Amniotic stem cell (primary cell): ENCODE data around the gene SAFB.
A peak's percentile ranks its signal among the peaks of the same experiment; 100 is the strongest.

Source experiments
- DNase-seq: peaks from one replicate; lab custom pipeline; 2025; lab: John Stamatoyannopoulos, UW

SAFB gene

GRCh38 chr19:5622465-5623396 lies at the start of gene SAFB, which contains the start of gene SAFB2:
SAFB (plus strand) TSS chr19:5623083; CDS start chr19:5623206, 123 bp downstream.
SAFB2 (minus strand) TSS chr19:5622776; CDS start chr19:5622715, 61 bp downstream.
- DNase-seq = peak; percentile 95

GRCh38 chr19:5575590-5575989 lies 47.3 kb upstream of the SAFB start:
- no peak for DNase-seq

GRCh38 chr19:5578097-5578846 lies 44.6 kb upstream of the SAFB start:
- no peak for DNase-seq

- no peak for DNase-seq
These were observed 43.6 kb upstream of the SAFB start for GRCh38 chr19:5579286-5579685.

DNA sequence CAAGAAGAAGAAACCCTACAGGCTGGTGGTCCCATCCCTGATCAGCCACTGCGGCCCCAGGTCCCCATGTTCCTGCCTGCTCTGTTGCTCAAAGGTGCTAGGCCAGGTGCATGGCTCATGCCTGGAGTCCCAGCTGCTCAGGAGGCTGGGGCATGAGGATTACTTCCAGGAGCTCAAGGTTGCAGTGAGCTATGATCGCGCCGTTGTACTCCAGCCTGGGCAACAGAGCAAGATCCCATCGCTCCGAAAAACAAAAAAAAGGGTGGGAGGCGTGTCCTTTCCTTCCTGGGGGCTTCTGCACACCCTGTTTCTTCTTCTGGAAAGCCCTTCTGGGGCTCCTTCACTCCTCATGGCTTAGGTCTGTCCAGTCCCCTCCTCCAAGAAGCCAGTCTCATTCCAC lies 43.2 kb upstream of the SAFB start:
- no peak for DNase-seq

DNA sequence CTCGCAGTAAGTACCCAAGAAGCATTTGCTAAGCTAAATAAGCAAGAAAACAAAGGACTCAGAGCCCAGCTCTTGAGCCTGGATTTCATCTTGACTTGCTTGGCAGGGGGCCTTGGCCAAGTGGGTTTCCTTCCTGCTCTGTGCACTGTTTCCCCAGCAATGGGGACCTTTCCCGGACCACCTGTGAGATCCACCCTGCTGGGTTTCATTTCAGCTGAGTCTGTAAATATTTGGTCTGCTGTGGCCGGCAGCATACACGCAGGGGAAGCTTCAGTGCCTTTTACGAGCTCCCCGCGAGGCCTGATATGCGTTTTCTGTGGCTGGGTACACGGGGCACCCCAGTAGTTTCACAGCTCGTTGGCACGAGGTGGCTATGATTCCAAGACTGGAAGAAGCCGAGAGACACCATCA lies 42.7 kb upstream of the SAFB start:
- no peak for DNase-seq

GRCh38 chr19:5585461-5586299 lies 37.2 kb upstream of the SAFB start:
- DNase-seq = no peak

GRCh38 chr19:5586300-5587070 lies 36.4 kb upstream of the SAFB start:
- DNase-seq = no peak

DNA sequence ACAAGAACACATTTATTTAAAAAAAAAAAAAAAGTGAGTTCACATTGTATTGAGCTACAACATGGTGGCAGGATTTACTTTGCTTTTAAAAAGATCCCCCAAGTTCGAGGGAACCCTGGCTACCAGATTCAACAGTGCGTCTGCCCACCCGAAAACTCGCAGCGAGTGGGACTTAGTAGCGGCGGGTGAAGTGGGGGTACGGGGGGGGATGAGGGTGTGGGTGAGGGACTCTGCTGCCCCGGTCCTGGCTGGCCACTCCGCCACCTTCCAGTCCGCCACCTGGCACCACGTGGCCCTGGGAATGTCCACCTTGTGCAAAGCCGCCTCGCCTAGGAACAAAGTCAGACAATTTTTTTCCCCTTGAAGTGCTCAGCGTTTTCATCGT lies 35.8 kb upstream of the SAFB start:
- no peak for DNase-seq

DNA sequence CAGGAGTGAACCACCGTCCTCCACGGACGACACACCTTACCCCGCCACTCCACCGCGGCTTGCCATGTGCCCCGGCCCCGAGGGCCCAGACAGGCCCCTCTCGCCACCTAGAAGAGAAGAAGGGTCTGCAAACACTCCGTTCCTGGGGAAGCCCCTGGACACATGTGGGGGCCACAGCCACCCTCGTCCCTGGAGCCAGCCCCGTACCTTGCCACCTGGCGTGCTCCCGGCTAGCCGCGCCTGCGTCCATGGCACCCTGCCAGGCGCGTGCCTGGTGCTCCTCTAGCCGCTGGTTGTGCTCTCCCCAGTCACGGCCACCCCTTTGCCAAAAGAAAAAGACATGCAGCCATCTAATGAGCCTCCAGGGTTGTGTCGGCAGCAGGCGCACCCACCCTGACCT lies 35.2 kb upstream of the SAFB start:
- no peak for DNase-seq

DNA sequence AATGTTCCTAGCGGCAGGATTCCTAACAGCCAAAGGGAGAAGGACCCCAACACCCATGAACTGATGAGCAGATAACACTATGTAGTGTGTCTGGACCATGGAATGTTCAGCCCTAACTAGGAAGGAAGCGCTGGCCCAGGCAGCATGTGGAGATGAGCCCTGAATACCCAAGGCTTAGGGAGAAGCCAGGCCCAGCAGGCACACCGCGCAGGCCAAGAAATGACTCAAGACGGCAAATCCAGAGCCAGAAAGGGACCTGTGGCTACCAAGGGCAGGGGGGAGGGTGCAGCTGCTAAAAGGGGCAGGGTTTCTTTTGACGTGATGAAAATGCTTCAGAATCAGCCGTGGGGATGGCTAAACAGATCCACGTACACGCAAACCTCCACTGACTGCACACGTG lies 34.4 kb upstream of the SAFB start:
- DNase-seq = no peak

DNA sequence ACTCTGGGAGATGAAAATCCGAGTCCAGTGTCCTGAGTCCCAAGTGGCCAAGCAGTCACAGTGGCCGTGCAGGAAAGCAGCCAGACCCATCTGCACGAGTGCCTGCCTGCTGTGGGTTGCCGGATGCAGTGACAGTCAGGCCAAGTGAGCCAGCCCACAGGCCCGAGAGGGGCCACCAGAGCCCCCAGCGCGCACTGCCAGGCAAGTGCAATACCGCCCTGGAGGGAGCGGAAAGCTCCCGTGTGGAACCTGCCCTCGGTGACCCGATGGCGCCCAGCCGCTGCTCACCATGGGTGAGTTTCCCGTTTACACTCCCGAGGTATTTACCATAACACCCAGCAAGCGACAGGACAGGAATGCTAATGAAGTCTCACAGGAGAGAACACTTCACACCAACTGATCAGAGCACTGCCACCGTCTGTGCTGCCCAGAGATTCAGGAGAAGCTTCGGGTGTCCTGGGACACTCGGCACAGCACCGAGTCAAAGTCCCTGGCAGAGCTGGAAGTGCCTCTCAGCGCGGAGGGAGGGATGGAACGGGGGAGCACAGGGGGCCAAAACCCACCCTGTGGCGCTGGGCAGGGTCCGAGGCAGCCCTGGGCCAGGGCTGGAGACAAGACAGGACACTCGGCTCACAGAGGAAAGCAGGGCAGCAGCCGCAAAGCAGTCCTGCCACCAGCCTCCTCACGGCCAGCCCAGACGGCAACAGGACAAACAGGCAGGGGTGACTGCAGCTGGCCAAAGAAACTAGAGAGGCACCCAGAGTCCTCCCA lies 33.8 kb upstream of the SAFB start:
- DNase-seq = no peak

DNA sequence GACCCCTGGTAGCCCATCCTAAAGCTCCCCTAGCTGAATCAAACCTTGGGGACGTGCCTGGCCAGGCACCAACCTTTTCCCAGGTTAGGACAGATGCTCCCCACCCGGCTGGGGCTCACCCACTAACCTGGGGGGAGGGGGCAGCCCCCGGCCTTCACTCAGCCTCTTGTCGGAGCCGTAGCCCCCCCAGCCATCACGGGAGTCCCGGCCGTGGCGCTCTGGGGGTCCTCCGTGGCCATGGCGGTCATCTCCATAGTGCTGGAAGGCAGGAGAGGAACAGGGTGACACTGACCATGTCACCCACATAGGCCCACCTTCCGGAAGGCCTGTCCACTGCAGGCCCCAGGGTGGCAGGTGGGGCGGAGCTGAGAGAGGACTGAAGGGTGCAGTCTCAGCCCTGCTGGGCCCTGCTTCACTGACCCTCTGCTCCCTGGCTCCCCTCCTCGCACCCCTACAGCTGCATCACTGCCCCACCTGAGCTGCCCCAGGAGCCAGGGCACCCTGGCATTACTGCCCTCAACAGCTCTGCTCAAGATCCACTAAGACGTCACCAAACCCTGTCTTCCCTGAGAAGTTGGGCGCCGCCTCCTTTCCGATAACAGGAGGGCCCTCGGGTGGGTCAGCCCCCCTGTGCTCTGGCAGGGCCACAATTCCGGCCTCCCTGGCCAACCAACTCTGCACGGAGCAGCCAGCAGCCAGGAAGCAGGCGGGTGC lies 32.6 kb upstream of the SAFB start:
- DNase-seq = no peak

DNA sequence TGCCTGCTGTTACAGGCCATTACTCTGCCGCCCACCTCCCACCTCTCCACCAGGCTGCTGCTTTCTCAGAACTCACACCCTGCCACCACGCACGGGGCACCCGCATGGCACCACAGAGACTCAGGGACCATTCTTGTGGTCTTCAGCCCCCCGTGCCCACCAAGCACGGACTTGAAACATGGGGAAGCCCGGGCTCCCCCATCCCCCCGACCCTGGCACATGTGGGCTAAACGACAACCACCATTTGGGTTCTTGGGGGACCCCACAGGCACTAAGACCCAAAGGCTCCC lies 32.1 kb upstream of the SAFB start:
- DNase-seq = no peak

- DNase-seq = no peak
These were observed 31.4 kb upstream of the SAFB start for GRCh38 chr19:5591476-5591875.

GRCh38 chr19:5592531-5593342 lies 30.1 kb upstream of the SAFB start:
- DNase-seq = no peak

DNA sequence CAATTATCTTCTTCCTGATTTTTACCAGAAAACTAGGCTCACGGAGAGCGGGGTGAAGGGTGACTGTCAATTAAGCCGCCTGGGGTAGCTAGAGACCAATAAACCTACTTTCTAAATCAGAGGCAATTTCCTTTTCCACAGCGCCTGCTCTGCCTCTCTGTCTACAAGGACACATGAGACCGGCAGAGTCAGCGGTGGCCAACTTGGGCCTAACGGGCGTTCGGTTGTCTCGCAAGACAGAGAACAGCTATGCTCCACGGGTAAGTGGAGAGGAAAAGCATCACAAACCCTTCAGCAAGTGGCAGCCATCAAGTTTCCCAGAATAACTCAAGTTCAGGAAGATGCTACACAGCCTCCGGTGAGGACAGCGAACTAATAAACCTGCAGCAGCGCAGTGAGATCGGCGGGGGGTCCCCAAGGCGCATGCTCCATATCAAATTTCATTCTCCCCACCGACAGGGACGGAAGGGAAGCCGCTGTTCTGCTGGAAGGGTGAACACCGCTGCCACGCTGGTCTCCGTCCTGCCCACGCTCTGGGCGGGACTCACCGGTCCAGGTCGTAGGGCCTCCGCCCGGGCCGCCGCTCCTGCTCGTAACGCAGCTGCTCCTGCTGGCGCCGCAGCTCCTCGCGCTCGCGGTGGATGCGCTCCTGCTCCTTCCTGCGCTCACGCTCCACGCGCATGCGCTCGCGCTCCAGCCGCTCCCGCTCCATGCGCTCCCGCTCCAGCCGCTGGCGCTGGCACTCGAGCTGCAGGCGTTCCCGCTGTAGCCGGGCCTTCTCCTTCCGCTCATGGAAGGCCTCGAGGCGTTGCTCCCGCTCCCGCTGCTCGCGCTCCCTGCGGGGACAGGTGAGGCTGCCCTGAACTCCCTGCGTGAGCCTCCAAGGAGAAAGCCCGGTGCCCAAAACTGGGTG lies 29.3 kb upstream of the SAFB start:
- no peak for DNase-seq

DNA sequence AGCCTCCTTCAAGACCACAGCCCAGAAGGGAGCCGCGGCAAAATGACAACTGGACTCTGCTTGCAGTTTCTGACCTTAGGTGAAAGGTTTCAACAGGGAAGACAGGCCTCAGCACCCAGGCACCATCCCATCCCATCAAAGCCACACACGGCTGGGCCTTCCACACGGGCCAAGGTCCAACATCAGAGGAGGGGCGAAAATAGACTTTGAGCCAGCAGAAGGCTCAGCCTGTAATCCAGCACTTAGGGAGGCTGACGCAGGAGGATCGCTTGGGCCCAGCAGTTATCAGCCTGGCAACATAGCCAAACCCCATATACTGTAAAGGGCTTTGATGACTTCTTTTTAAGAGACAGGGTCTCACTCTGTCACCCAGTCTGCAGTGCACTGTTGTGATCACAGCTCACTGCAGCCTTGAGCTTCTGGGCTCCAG lies 28.3 kb upstream of the SAFB start:
- DNase-seq = no peak
